H1 (cell line): ENCODE data around the gene DVL1. TPM values are rescaled to one million over a fixed set of nuclear protein-coding genes. Genes with fewer than 3 reads are reported as not detected.

Source experiments
- EGR1 ChIP-seq: IDR thresholded peaks from 2 replicates; pipeline ENCODE4 v1.6.1; 2011; ENCODE audit warnings: low read depth, low read length, borderline replicate concordance
- POLR2A ChIP-seq, 2 experiments: IDR thresholded peaks; 1 replicate in 1 of 2; 2 replicates in 1 of 2; pipeline ENCODE4 v1.6.1; 2011; ENCODE audit warnings: low read depth in 2 of 2, low read length in 2 of 2, mild to moderate bottlenecking in 2 of 2; ENCODE audit errors: control extremely low read depth in 1 of 2
- TAF7 ChIP-seq: optimal IDR thresholded peaks from 2 replicates; pipeline ENCODE3; 2011; ENCODE audit warnings: low read depth, mild to moderate bottlenecking, inconsistent platforms, low read length, moderate library complexity, borderline replicate concordance
- TCF12 ChIP-seq: IDR thresholded peaks from 2 replicates; pipeline ENCODE4 v1.6.1; 2011; ENCODE audit warnings: low read depth, mild to moderate bottlenecking, low read length
- USF2 ChIP-seq: IDR thresholded peaks from 2 replicates; pipeline ENCODE4 v1.6.1; 2011; ENCODE audit warnings: low read length, improper control_type of control experiment
- polyA plus RNA-seq, 7 experiments: library from polyadenylated mRNA; depleted of rRNA in 3 of 7; stranded (reverse) in 5 of 7; unstranded in 2 of 7; fragments of >200 nt in 5 of 7; fragments of 200-250 nt in 2 of 7; gene quantifications; 1 replicate in 5 of 7; 2 replicates in 1 of 7; 4 replicates in 1 of 7; pipeline versions ENCODE4 v1.2.1 to v1.2.3, GENCODE V29; 2011 to 2013; ENCODE audit warnings: missing spikeins in 2 of 7, mixed read lengths in 2 of 7
- total RNA-seq: library from RNA; stranded (reverse); fragmentation: NEBNext Ultra II Directional; extraction: Animal tissue kit (Norgen Biotek cat#: 25700); gene quantifications from 2 replicates; pipeline ENCODE4 v1.2.1, GENCODE V29; 2021
- TF ChIP-seq, protein P1 (sequence below): fragments of 300-600 bp; sonication (generic); IDR thresholded peaks from 2 replicates; pipeline ENCODE4 v1.7.1; 2012; ENCODE audit warnings: low read length, moderate library complexity, mild to moderate bottlenecking, inconsistent platforms; ENCODE audit not compliant: insufficient replicate concordance
- TF ChIP-seq, protein P2 (sequence below): IDR thresholded peaks from 2 replicates; pipeline ENCODE4 v1.6.1; 2012; ENCODE audit warnings: low read length, inconsistent platforms

DVL1 gene
- total and polyA plus RNA-seq, 2 of the 8 experiments (the other 6 are each of a cell fraction or from before 2014, with no cell fraction given) = 39.4 to 58.9 TPM

DNA sequence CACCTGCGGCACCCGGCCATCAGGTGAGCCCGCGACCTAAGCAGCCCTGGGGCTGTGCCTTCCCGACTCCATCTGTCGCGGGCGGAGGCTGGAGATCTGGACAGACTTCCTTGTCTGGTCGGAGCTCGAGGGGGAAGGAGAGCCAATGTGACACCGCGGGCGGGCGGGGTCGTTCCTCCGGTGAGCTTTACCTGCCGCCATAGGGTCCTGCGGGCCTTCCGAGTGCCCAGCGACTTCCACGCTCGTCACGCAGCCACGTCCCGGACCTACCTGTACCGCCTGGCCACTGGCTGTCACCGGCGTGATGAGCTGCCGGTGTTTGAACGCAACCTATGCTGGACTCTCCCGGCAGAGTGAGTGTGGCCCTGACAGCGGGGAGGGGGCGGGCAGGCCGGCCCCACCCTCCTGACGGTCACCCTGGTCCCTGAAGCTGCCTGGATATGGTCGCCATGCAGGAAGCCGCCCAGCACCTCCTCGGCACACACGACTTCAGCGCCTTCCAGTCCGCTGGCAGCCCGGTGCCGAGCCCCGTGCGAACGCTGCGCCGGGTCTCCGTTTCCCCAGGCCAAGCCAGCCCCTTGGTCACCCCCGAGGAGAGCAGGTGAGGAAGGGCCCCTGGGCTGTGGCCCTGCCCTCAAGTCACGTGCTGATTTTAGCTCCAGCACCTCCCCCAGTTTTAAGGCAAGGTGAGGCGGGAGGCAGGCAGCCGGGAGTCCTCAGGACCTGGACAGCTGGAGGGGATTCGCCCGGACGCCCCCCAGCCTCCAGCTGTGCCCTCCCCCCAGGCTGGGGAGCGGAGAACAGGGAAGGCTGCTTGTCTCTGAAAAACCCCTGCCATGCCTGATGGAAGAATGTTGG, 39.7 kb downstream of the DVL1 start (continued):
- TF ChIP-seq, protein P1, sequence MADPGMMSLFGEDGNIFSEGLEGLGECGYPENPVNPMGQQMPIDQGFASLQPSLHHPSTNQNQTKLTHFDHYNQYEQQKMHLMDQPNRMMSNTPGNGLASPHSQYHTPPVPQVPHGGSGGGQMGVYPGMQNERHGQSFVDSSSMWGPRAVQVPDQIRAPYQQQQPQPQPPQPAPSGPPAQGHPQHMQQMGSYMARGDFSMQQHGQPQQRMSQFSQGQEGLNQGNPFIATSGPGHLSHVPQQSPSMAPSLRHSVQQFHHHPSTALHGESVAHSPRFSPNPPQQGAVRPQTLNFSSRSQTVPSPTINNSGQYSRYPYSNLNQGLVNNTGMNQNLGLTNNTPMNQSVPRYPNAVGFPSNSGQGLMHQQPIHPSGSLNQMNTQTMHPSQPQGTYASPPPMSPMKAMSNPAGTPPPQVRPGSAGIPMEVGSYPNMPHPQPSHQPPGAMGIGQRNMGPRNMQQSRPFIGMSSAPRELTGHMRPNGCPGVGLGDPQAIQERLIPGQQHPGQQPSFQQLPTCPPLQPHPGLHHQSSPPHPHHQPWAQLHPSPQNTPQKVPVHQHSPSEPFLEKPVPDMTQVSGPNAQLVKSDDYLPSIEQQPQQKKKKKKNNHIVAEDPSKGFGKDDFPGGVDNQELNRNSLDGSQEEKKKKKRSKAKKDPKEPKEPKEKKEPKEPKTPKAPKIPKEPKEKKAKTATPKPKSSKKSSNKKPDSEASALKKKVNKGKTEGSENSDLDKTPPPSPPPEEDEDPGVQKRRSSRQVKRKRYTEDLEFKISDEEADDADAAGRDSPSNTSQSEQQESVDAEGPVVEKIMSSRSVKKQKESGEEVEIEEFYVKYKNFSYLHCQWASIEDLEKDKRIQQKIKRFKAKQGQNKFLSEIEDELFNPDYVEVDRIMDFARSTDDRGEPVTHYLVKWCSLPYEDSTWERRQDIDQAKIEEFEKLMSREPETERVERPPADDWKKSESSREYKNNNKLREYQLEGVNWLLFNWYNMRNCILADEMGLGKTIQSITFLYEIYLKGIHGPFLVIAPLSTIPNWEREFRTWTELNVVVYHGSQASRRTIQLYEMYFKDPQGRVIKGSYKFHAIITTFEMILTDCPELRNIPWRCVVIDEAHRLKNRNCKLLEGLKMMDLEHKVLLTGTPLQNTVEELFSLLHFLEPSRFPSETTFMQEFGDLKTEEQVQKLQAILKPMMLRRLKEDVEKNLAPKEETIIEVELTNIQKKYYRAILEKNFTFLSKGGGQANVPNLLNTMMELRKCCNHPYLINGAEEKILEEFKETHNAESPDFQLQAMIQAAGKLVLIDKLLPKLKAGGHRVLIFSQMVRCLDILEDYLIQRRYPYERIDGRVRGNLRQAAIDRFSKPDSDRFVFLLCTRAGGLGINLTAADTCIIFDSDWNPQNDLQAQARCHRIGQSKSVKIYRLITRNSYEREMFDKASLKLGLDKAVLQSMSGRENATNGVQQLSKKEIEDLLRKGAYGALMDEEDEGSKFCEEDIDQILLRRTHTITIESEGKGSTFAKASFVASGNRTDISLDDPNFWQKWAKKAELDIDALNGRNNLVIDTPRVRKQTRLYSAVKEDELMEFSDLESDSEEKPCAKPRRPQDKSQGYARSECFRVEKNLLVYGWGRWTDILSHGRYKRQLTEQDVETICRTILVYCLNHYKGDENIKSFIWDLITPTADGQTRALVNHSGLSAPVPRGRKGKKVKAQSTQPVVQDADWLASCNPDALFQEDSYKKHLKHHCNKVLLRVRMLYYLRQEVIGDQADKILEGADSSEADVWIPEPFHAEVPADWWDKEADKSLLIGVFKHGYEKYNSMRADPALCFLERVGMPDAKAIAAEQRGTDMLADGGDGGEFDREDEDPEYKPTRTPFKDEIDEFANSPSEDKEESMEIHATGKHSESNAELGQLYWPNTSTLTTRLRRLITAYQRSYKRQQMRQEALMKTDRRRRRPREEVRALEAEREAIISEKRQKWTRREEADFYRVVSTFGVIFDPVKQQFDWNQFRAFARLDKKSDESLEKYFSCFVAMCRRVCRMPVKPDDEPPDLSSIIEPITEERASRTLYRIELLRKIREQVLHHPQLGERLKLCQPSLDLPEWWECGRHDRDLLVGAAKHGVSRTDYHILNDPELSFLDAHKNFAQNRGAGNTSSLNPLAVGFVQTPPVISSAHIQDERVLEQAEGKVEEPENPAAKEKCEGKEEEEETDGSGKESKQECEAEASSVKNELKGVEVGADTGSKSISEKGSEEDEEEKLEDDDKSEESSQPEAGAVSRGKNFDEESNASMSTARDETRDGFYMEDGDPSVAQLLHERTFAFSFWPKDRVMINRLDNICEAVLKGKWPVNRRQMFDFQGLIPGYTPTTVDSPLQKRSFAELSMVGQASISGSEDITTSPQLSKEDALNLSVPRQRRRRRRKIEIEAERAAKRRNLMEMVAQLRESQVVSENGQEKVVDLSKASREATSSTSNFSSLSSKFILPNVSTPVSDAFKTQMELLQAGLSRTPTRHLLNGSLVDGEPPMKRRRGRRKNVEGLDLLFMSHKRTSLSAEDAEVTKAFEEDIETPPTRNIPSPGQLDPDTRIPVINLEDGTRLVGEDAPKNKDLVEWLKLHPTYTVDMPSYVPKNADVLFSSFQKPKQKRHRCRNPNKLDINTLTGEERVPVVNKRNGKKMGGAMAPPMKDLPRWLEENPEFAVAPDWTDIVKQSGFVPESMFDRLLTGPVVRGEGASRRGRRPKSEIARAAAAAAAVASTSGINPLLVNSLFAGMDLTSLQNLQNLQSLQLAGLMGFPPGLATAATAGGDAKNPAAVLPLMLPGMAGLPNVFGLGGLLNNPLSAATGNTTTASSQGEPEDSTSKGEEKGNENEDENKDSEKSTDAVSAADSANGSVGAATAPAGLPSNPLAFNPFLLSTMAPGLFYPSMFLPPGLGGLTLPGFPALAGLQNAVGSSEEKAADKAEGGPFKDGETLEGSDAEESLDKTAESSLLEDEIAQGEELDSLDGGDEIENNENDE = no peak
- TF ChIP-seq USF2 = peak; percentile 74
- peak; percentile 24 for TF ChIP-seq TAF7
- TF ChIP-seq TCF12 = no peak
- TF ChIP-seq EGR1 = no peak
- TF ChIP-seq, protein P2, sequence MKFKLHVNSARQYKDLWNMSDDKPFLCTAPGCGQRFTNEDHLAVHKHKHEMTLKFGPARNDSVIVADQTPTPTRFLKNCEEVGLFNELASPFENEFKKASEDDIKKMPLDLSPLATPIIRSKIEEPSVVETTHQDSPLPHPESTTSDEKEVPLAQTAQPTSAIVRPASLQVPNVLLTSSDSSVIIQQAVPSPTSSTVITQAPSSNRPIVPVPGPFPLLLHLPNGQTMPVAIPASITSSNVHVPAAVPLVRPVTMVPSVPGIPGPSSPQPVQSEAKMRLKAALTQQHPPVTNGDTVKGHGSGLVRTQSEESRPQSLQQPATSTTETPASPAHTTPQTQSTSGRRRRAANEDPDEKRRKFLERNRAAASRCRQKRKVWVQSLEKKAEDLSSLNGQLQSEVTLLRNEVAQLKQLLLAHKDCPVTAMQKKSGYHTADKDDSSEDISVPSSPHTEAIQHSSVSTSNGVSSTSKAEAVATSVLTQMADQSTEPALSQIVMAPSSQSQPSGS = no peak
- 0 out of 3 replicates have a peak, but pooled peaks of 1 of the 2 experiments have one; percentile 18 for TF ChIP-seq POLR2A (IDR thresholded peaks at IDR 0.05; ENCODE audit: control extremely low read depth in 1 of 2, low read depth in 2 of 2, low read length in 2 of 2)
